Fibroblast of mammary gland (primary cell): ENCODE data around the gene UXS1.

Experiments
- DNase-seq: peaks from one replicate; pipeline ENCODE4 v3.0.0-alpha.2; 2010; ENCODE audit warnings: low read depth
- H3K4me3 ChIP-seq: 2 replicates; pipeline ENCODE4 v1.5.1; 2011; ENCODE audit warnings: low read depth, mild to moderate bottlenecking, low read length, moderate library complexity; ENCODE audit not compliant: control insufficient read depth
- TF ChIP-seq, protein P1 (sequence below): conservative IDR thresholded peaks from 2 replicates; pipeline ENCODE4 v1.5.1; 2011; ENCODE audit warnings: low read depth, low read length, inconsistent platforms; ENCODE audit not compliant: control insufficient read depth, insufficient read depth

Gene UXS1

DNA sequence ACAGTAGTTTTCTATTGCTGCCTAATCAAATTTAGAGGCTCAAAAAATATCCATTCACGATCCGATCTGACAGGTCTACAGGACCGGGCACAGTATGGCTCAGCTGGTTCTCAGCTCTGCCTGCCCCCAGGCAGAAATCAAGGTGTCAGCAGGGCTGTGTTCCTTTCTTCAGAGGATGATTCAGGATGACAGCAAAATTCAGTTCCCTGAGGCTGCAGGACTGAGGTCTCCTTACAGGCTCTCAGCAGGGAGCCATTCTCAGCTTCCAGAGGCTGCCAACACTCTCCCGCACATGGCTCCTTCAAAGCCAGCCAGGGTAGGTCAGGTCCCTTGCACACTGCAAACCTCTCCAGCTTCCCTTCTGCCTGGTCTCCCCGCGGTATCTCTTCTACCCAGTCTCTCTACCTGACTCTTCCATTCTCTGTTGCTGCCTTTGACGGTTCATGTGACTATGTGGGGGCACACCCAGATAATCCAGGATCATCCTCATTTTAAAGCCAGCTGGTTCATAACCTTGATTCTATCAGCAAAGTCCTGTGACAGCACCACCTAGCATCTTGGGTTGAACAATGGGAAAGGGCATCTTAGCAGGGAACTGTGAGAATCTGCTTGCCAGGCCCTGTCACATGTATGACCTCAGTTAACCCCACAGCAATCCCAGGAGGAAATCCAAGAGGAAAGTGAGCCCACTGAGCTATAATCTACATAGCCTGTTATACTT lies 50.4 kb downstream of the UXS1 start:
- H3K4me3 ChIP-seq, result no peak overlapping the region
- DNase-seq, result no peak
- TF ChIP-seq, protein P1, sequence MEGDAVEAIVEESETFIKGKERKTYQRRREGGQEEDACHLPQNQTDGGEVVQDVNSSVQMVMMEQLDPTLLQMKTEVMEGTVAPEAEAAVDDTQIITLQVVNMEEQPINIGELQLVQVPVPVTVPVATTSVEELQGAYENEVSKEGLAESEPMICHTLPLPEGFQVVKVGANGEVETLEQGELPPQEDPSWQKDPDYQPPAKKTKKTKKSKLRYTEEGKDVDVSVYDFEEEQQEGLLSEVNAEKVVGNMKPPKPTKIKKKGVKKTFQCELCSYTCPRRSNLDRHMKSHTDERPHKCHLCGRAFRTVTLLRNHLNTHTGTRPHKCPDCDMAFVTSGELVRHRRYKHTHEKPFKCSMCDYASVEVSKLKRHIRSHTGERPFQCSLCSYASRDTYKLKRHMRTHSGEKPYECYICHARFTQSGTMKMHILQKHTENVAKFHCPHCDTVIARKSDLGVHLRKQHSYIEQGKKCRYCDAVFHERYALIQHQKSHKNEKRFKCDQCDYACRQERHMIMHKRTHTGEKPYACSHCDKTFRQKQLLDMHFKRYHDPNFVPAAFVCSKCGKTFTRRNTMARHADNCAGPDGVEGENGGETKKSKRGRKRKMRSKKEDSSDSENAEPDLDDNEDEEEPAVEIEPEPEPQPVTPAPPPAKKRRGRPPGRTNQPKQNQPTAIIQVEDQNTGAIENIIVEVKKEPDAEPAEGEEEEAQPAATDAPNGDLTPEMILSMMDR, result no peak

DNA sequence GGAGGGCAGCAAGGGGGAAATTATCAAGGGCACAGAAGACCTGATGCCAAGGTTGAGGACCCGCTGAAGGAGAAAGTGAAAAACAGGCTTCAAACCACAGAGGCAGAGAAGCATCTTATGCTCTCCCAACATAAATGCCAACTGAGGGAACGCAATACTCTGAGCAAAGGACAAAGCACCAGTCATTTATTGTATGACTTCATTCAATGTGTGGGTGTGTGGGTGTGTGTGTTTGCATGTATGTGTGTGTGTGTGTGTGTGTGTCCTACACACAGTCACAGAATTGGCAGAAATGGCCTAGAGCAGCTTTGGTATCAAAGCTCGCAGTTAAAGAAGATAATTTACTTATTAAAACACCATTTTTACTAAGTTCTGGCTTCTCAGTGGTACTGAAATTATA lies 51.4 kb downstream of the UXS1 start:
- no peak overlapping the region for H3K4me3 ChIP-seq

DNA sequence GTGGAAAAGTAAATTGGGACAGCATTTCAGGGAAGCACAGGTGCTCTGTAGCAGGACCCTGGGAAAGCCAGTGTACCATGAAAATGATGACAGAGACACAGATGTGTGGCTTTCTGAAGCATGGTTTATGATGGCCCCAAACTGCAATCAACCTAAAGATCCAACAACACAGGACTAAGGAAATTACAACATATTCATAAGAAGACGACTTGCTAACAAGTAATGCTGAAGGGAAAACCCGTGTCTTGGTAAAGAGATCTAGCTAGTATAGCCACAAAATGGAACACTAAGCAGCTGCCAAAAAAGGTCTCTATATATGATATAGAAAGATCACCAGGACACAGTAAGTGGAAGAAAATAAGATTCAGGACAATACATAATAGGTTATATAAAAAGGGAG lies 53.2 kb downstream of the UXS1 start:
- no peak overlapping the region for H3K4me3 ChIP-seq
- DNase-seq, result no peak
- TF ChIP-seq, protein P1, result no peak

More for the DNA sequence above, 51.4 kb downstream of the UXS1 start:
- TF ChIP-seq, protein P1, result no peak
- DNase-seq, result peak; percentile 56

DNA sequence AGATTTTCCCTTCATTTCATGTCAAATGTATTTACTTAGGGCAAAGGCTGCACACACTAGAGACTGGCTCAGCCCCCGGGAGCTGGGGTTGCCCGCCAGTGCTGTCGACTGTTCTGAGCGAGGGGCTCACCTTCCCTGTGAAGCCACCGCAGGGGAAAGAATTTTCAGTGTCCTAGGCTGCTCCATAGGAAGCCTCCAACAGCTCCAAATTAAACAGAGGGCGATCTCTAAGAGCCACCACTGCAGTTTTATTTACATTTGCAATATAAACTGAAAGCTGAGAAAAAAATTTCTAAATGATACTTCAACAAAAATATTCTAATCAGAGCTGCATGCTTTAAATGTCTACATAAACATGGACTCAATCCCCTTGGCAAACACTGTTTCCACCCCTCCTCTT lies 54.0 kb downstream of the UXS1 start:
- no peak overlapping the region for H3K4me3 ChIP-seq

DNA sequence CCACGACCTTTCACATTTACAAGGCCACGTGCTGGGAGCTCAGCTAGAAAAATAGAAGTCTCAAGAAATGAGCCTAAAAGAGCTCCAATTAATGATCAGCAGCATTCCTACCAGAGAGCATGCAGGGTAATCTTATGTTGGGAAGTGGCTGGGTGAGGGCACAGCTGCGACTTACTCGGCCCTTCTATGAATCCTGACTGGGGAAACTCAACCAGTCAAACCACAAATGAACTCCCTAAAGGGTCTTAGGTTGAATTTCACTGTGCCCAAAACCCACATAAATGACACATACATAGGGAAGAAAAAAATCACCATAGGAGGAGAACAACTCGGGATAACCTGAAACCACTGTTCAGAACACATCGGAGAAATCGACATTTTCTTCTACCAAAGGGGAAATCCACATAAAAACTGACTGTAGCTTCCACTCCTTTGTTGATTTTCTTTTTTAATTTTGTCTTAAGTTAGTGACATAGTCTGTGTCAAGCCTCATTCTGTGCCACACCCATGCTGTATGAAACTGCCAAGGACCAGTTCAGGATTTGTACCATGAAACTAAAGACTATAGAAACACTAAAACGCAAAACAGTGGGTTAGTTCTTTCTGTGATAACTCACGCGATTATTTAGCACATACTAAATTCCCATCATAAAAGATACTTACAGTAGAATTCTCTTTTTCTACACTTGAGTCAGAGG lies 54.7 kb downstream of the UXS1 start:
- no peak for DNase-seq
- TF ChIP-seq, protein P1, result no peak
- no peak overlapping the region for H3K4me3 ChIP-seq

More for the DNA sequence above, 54.0 kb downstream of the UXS1 start:
- TF ChIP-seq, protein P1, result no peak
- DNase-seq, result no peak

DNA sequence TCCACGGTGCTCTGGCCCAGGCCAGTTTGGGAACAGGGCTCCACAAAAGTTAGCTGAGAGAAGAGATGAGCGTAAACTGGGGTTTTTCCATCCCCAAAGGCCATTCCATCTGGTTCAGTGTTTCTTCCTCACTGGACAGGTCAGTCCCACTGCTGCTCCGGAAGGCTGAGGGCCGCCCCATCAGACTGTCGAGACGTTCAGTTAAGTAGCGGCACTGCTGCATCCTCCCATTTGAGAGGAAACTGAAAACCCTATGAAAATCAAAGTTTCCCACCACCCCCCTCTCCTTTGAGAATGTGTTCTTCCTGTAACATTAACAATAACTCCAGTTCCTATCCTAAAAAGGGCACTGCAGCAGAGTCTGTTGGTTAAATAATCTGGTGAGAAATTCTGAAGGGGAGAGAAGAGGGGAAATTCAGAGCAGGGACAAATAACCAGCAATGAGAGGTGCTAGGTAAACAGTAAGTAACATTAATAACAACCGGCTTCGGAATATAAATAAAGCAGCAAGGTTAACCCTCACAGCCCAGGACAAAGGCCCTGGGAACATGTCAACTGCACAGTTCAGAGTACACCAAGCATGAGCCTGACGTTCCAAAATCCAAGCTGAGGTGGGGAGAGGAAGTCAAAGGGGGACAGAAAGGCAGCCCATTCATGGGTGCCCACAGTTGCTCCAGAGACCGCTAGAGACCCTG lies 55.4 kb downstream of the UXS1 start:
- H3K4me3 ChIP-seq, result no peak overlapping the region
- TF ChIP-seq, protein P1, result no peak
- no peak for DNase-seq
